Measurements from ENCODE around the gene MUC6.

The MUC6 gene

DNA sequence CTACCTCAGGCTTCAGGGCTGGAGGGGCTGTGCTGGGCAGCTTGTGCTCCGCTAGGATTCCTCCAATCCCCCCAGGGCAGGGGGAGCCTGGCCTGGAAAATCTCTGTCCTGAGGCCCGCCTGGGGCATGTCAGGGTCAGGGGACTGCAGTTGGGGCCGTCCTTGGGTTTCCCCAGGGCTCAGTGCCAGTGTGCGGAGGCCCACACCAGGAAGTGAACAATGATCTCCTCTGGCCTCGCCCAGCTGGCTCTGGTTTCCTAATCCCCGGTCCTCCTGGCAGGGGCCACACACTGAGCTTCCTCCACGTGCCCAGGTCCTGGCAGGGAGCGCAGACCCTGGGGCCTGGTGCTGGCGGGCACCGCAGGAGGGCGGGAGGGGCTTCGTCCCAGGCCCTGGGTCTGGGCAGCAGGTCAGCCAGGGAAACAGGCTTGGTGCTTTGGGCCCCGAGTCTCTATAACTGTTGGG lies 36.8 kb upstream of the MUC6 start:
- in situ Hi-C loops (cut with MboI; ENCODE audit: low sequenced_read_pairs) = loop anchor here (25.0 kb wide), 1 partner anchor 211 kb away; no protein-coding TSS in a partner anchor

GRCh38 chr11:1072821-1073231 lies 36.3 kb upstream of the MUC6 start:
- in situ Hi-C loops (cut with MboI; ENCODE audit: low sequenced_read_pairs) = loop anchor here (25.0 kb wide), 1 partner anchor 211 kb away; no protein-coding TSS in a partner anchor

DNA sequence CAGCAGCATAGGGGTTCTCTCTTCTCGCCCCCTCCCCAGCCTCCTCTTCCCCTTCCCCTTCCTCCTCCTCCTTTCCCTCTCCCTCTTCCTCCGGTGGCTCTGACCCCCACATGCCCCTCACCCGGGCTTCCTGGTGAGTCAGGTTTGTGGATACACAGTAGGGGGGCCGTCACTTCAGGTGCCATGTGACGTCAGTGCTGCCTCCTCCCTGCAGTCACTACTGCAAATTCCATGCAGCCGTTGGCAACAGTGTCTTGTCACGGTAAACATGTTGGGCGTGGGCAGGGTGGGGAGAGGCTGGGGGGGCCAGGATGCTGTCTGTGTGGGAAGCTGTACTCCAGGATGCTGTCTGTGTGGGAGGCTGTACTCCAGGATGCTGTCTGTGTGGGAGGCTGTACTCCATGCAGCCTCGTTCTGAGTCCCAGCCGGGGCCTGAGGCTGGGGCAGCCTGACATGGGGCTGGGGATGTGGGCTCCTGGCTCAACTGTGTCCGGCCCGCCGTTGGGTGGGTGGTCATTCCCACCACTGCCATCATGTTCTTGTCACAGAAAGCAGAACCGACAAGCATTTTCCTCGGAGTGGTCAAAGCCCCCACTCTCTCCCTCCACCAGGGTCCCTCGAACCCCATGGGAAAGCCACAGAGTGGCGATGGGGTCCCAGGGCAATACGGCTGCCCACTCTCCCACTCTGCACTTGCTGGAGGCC lies 35.8 kb upstream of the MUC6 start:
- in situ Hi-C loops (cut with MboI; ENCODE audit: low sequenced_read_pairs) = loop anchor here (25.0 kb wide), 1 partner anchor 210 kb away; no protein-coding TSS in a partner anchor

DNA sequence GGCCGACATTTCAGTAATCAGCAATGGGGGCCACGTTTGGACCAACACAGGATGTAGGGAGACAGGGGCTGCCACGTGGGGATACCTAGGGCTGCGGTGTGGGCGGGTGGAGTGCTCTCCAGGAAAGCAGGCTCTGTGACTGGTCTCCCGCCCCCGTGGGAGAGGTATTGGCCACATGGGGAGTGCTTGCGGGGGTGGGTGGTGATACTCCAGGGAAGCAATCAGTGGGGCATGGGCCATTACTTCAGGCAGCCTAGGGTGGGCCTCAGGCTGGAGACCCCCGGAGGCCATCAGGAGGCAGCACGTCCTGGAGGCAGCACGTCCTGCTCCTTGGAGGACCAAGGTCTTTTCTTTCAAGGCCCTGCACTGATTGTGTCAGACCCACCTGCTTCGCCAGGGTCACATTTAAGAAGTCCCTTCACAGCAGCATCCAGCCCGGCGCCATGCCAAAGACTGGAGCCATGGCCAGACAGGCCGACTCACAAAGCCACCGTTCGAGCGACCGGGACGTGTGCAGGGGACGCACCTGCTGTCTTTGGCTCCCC lies 35.1 kb upstream of the MUC6 start:
- in situ Hi-C loops (cut with MboI; ENCODE audit: low sequenced_read_pairs) = loop anchor here (25.0 kb wide), 1 partner anchor 209 kb away; no protein-coding TSS in a partner anchor

- in situ Hi-C loops (cut with MboI; ENCODE audit: low sequenced_read_pairs) = loop anchor here (25.0 kb wide), 1 partner anchor 209 kb away; no protein-coding TSS in a partner anchor
Observed at GRCh38 chr11:1070594-1071462, 34.3 kb upstream of the MUC6 start.

DNA sequence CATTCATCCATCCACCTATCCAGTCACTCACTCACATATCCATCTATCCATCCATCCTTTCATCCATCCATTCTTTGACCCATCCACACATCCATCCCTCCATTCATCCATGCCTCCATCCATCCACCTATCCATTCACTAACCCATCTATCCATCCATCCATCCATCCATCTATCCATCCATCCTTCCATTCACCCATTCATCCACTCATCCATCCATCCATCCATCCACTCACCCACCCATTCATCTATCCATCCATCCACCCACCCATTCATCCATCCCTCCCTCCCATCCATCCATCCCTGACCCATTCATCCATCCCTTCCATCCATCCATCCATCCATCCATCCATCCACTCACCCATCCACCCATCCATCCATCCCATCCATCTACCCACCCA lies 33.2 kb upstream of the MUC6 start:
- in situ Hi-C loops (cut with MboI; ENCODE audit: low sequenced_read_pairs) = loop anchor here (25.0 kb wide), 1 partner anchor 207 kb away; no protein-coding TSS in a partner anchor

- in situ Hi-C loops (cut with MboI; ENCODE audit: low sequenced_read_pairs) = loop anchor here (25.0 kb wide), 1 partner anchor 206 kb away; no protein-coding TSS in a partner anchor
Observed at GRCh38 chr11:1067812-1068496, 31.4 kb upstream of the MUC6 start.

DNA sequence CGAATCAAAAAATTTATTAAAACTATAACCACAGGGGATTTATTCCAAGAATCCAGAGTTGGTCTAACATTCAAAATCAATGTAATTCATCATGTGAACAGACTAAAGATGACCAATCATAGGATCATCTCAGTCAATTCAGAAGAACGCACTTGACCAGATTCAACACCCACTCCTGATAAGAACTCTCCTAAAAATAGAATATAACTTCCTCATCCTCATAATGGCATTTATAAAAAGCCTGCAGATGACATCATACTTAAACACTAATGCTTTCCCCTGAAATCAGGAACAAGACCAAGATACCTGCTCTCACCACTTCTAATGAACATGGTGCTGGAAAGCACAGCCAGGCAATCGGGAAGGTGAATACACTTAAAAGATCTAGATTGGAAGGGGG lies 27.6 kb upstream of the MUC6 start:
- in situ Hi-C loops (cut with MboI; ENCODE audit: low sequenced_read_pairs) = loop anchor here (25.0 kb wide), 1 partner anchor 202 kb away; no protein-coding TSS in a partner anchor

- in situ Hi-C loops (cut with MboI; ENCODE audit: low sequenced_read_pairs) = loop anchor here (25.0 kb wide), 1 partner anchor 200 kb away; no protein-coding TSS in a partner anchor
Observed at GRCh38 chr11:1062075-1062820, 25.7 kb upstream of the MUC6 start.

DNA sequence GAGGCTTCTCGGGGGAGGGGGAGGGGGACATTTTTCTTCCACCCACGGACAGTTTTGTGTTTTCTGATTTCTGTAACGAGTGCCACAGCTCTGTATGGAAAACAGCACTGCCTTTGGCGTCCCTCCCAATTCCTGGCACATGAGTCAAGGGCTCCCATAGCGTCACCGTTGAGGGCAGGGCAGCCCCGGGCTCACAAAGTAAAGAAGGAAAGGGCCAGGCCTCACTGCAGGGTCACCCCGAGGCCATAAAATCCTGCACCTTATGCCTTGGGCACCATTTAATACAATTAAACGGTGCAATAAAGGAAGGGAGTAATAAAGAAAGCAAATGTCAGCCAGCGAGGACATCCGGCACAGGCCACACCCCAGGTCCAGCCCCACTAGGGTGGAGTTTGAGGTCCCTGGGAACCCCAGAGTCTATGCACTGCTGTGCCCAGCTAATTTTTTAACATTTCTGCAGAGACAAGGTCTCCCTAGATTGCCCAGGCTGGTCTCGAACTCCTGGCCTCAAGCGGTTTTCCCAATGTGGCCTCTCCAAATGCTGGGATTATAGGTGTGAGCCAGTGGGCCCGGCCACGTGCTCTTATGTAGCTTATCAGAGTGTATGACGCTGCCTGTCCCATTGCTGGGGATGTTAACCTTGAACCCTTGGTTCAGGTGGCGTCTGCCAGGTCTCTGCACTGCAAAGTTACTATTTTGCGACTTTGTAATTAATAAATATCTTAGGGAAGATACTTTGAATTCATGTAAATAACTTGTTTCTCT lies 24.5 kb upstream of the MUC6 start:
- in situ Hi-C loops (cut with MboI; ENCODE audit: low sequenced_read_pairs) = loop anchor here (25.0 kb wide), 1 partner anchor 199 kb away; no protein-coding TSS in a partner anchor

GRCh38 chr11:1060410-1060809 lies 23.9 kb upstream of the MUC6 start:
- in situ Hi-C loops (cut with MboI; ENCODE audit: low sequenced_read_pairs) = loop anchor here (25.0 kb wide), 1 partner anchor 198 kb away; no protein-coding TSS in a partner anchor

DNA sequence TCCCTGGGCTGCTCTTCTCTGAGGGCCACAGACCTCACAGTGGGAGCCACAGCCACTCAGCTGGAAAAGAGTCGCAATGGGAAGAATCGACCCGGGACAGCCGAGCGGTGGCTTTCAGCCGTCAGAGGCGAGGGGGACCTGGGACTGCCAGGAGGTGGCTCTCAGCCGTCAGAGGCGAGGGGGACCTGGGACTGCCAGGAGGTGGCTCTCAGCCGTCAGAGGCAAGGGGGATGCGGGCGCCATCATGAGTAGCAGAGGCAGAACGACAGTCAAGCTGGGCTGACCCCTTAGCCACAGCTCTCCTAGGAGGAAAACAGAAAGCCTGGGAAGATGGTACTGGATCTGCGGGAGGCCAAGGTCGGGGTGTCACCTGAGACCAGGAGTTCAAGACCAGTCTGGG lies 23.2 kb upstream of the MUC6 start:
- in situ Hi-C loops (cut with MboI; ENCODE audit: low sequenced_read_pairs) = loop anchor here (25.0 kb wide), 1 partner anchor 197 kb away; no protein-coding TSS in a partner anchor

DNA sequence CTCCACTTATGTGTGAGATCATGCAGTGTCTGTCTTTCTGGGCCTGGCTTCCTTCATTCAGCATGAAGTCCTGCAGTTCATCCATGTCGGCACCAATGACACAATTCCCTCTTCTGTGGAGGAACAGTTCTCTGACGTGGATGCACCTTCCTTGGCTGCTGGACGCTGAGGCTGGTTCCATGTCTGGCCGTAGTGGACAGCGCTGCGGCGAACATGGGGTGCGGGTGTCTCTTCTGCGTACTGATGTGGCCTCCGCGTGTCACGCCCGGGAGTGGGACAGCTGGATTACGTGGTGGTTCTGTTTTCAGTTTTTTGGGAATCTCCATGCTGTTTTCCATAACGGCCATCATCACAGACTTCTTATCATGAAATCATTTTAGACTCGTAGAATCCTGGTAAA lies 21.3 kb upstream of the MUC6 start:
- in situ Hi-C loops (cut with MboI; ENCODE audit: low sequenced_read_pairs) = loop anchor here (25.0 kb wide), 1 partner anchor 196 kb away; no protein-coding TSS in a partner anchor

GRCh38 chr11:1055990-1056771 lies 19.7 kb upstream of the MUC6 start:
- in situ Hi-C loops (cut with MboI; ENCODE audit: low sequenced_read_pairs) = loop anchor here (25.0 kb wide), 1 partner anchor 194 kb away; no protein-coding TSS in a partner anchor

GRCh38 chr11:1055109-1055703 lies 18.7 kb upstream of the MUC6 start:
- in situ Hi-C loops (cut with MboI; ENCODE audit: low sequenced_read_pairs) = loop anchor here (25.0 kb wide), 1 partner anchor 193 kb away; no protein-coding TSS in a partner anchor

DNA sequence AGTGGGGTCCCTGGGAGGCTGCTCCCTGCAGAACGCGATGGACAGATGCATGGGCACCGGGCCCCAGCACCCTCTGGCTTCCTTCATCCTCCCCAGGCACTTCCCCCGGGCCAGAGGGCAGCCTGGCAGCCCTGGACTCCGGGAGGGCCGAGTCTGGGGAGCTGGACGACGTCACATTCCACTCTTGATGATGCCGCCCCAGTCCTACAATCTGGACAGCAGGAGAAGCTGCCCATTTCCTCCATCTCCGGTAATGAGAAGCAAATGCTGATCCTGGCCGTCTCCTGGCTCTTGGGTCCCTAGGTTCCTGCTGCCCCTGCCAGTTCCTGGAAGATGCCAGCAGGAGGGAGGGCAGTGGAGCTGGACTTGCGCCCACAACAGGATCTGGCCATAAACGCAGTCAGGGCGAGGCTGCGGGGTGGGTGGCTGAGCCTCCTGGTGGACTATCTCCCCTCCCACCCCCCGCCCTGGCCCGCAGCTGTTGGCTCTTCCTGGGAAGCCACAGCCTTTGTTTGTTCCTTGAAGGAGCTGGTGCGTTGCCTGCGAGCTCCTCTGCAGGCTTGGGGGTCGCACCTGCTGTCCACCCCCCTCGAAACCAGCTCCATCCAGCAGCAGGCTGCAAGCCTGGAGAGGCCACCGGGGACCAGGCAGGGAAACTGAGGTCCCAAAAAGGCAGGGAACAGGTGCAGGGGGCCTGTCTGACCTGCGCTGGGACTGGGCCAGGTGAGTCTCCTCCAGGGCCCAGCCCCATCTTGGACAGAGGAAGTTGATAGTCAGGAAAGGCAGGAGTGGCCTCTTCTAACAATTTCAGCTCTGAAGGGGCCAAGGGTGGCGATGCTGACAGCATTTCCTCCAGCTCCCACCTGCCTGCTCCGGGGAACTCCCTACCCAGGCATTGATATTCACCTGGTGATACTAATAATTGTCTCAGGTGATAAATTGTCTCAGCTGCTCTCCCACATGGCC lies 17.9 kb upstream of the MUC6 start:
- in situ Hi-C loops (cut with MboI; ENCODE audit: low sequenced_read_pairs) = loop anchor here (25.0 kb wide), 1 partner anchor 192 kb away; no protein-coding TSS in a partner anchor

Measured in HL-60/S4 (cell line).